ENCODE data around the gene TBC1D22A. TPM values are rescaled to one million over a fixed set of nuclear protein-coding genes. Genes with fewer than 3 reads are reported as not detected.

Gene TBC1D22A
- polyA plus RNA-seq, 1 of the 3 experiments (the other 2 are of a cell fraction): 16.5 TPM

DNA sequence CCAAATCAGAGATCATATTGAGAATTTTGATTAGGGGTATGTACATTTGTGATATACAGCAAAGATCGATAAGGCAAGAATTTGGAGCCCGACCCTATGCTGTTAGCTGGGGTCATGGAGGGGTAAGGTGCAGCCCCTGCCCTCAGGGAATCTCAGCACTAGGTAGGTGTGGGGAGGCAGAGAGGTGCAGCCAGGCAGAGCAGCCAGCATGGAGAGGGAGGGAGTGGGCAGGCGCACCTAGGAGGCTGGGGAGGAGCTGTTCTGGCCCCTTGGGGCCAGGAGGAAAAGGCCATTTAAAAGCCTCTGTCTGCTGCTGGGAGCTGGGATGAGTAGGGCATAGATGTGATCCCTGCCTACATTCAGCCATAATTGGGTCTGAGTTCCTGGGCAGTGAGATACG lies 293.0 kb downstream of the TBC1D22A start:
- Histone ChIP-seq H3K4me2 (no peak overlapping the region), H3K9me3 (no peaks in the 10 kb centered on the region), H3K36me3 (replicated peaks in 1 of 2; ENCODE audit: control insufficient read depth in 1 of 2, insufficient read depth in 2 of 2, low read length in 1 of 2) (no peaks in the 10 kb centered on the region), H3K4me3 (ENCODE audit: low read depth in 2 of 2, low read length in 1 of 2) (no peak overlapping the region), H3K9ac (no peak overlapping the region), H3K27me3 (ENCODE audit: insufficient read depth) (no peaks in the 10 kb centered on the region), H3K79me2 (ENCODE audit: insufficient read depth) (no peaks in the 10 kb centered on the region), H3K9me2 (no peaks in the 10 kb centered on the region), H4K20me1 (ENCODE audit: insufficient read depth) (no peaks in the 10 kb centered on the region), H3K27ac (ENCODE audit: low read depth in 2 of 2, low read length in 1 of 2) (no peak overlapping the region), H2AFZ (ENCODE audit: low read depth) (no peak overlapping the region), H3F3A (replicated peaks; ENCODE audit: insufficient read depth) (no peaks in the 10 kb centered on the region), H3K4me1 (ENCODE audit: control insufficient read depth in 1 of 2, insufficient read depth in 2 of 2, low read depth in 1 of 2, low read length in 1 of 2) (no peaks in the 10 kb centered on the region; a peak in 1 of 4 replicates)
- CTCF ChIA-PET: no interaction called here
- TF ChIP-seq MXI1 (IDR thresholded peaks at IDR 0.05; ENCODE audit: low read depth, low read length) (no peak), RAD21 (IDR thresholded peaks at IDR 0.05; ENCODE audit: low read length) (no peak), RFX5 (IDR thresholded peaks at IDR 0.05; ENCODE audit: low read length) (no peak), GABPA (IDR thresholded peaks at IDR 0.05; ENCODE audit: low read depth) (no peak), FOSL2 (IDR thresholded peaks at IDR 0.05; ENCODE audit: borderline replicate concordance, low read depth) (no peak), TCF12 (IDR thresholded peaks at IDR 0.05) (no peak), NRF1 (IDR thresholded peaks at IDR 0.05; ENCODE audit: low read depth, low read length) (no peak), GATA2 (CRISPR knock-in tag; IDR thresholded peaks at IDR 0.05) (no peak), NFIC (IDR thresholded peaks at IDR 0.05; ENCODE audit: borderline replicate concordance) (no peak), POLR2AphosphoS5 (IDR thresholded peaks at IDR 0.05; ENCODE audit: low read depth, low read length) (no peak), SIN3A (IDR thresholded peaks at IDR 0.05; ENCODE audit: borderline replicate concordance, low read depth, low read length) (no peak)
- TF ChIP-seq, protein P1, sequence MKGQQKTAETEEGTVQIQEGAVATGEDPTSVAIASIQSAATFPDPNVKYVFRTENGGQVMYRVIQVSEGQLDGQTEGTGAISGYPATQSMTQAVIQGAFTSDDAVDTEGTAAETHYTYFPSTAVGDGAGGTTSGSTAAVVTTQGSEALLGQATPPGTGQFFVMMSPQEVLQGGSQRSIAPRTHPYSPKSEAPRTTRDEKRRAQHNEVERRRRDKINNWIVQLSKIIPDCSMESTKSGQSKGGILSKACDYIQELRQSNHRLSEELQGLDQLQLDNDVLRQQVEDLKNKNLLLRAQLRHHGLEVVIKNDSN (IDR thresholded peaks at IDR 0.05; ENCODE audit: borderline replicate concordance, low read depth): no peak
- no peak for DNase-seq
- POLR2A ChIA-PET: no interaction called here
- WGBS (ENCODE audit: low lambda C conversion rate): 94% methylated on average over 4 of the region's 4 CpGs

DNA sequence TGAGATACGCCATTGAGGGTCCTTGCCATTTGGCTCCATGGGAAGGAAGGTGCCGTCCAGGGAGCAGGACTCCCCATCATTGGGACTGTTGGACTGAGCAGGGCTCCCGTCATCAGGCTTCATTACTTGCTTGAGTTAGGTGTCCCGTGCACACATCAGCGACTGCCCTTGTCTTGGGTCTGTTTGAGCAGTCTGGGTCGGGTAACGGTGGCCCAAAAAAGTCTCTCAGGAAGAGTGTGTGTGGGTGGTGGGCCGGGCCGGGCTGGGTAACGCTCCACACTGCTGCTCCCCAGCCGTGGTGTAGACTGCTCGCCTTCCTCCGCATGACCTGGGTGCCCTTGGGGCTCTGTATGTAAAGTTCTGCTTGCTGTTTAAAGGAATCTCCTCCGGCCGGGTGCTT lies 293.5 kb downstream of the TBC1D22A start:
- Histone ChIP-seq H2AFZ (ENCODE audit: low read depth) (no peak overlapping the region), H3K36me3 (replicated peaks in 1 of 2; ENCODE audit: control insufficient read depth in 1 of 2, insufficient read depth in 2 of 2, low read length in 1 of 2) (no peaks in the 10 kb centered on the region), H3F3A (replicated peaks; ENCODE audit: insufficient read depth) (no peaks in the 10 kb centered on the region), H3K27me3 (ENCODE audit: insufficient read depth) (no peaks in the 10 kb centered on the region), H3K9me3 (no peaks in the 10 kb centered on the region), H3K79me2 (ENCODE audit: insufficient read depth) (no peaks in the 10 kb centered on the region), H3K27ac (ENCODE audit: low read depth in 2 of 2, low read length in 1 of 2) (no peak overlapping the region), H3K4me3 (ENCODE audit: low read depth in 2 of 2, low read length in 1 of 2) (no peak overlapping the region), H3K4me2 (no peak overlapping the region), H3K9me2 (no peaks in the 10 kb centered on the region), H4K20me1 (ENCODE audit: insufficient read depth) (no peaks in the 10 kb centered on the region), H3K9ac (no peak overlapping the region), H3K4me1 (ENCODE audit: control insufficient read depth in 1 of 2, insufficient read depth in 2 of 2, low read depth in 1 of 2, low read length in 1 of 2) (no peaks in the 10 kb centered on the region; a peak in 1 of 4 replicates)
- DNase-seq: no peak
- ChIA-PET POLR2A (no interaction called here), CTCF (no interaction called here)
- WGBS (ENCODE audit: low lambda C conversion rate): 88% methylated on average over 8 of the region's 15 CpGs
- TF ChIP-seq EP300 (IDR thresholded peaks at IDR 0.05; ENCODE audit: borderline replicate concordance in 1 of 2, low read depth in 1 of 2, low read length in 1 of 2) (no peak), SIN3A (IDR thresholded peaks at IDR 0.05; ENCODE audit: borderline replicate concordance, low read depth, low read length) (no peak), IRF3 (IDR thresholded peaks at IDR 0.05; ENCODE audit: low read depth, low read length) (no peak), SMC3 (IDR thresholded peaks at IDR 0.05; ENCODE audit: low read depth, low read length) (no peak), REST (IDR thresholded peaks at IDR 0.05; ENCODE audit: low read depth, low read length) (no peak), EZH2phosphoT487 (IDR thresholded peaks at IDR 0.05; ENCODE audit: borderline replicate concordance, low read depth) (no peak)
